Daoy (cell line): ENCODE results near the gene RFPL1. TPM values are rescaled to one million over a fixed set of nuclear protein-coding genes. Genes with fewer than 3 reads are reported as not detected.
"Not testable (repeated sequence)": the region's sequence is repeated elsewhere in the genome, so short reads cannot be mapped to it uniquely, and the experiment has no call there.

Source experiments
- DNase-seq: peaks from one replicate; pipeline ENCODE4 v3.0.0-alpha.2; 2015; ENCODE audit warnings: low read depth
- total RNA-seq: library from RNA; depleted of rRNA; stranded (reverse); fragments of >200 nt; shearing (Covaris generic); gene quantifications from 2 replicates; pipeline ENCODE4 v1.2.3, GENCODE V29; 2014; rRNA removed

The RFPL1 gene
- total RNA-seq, 1 experiment from 2014 or later = not detected

DNA sequence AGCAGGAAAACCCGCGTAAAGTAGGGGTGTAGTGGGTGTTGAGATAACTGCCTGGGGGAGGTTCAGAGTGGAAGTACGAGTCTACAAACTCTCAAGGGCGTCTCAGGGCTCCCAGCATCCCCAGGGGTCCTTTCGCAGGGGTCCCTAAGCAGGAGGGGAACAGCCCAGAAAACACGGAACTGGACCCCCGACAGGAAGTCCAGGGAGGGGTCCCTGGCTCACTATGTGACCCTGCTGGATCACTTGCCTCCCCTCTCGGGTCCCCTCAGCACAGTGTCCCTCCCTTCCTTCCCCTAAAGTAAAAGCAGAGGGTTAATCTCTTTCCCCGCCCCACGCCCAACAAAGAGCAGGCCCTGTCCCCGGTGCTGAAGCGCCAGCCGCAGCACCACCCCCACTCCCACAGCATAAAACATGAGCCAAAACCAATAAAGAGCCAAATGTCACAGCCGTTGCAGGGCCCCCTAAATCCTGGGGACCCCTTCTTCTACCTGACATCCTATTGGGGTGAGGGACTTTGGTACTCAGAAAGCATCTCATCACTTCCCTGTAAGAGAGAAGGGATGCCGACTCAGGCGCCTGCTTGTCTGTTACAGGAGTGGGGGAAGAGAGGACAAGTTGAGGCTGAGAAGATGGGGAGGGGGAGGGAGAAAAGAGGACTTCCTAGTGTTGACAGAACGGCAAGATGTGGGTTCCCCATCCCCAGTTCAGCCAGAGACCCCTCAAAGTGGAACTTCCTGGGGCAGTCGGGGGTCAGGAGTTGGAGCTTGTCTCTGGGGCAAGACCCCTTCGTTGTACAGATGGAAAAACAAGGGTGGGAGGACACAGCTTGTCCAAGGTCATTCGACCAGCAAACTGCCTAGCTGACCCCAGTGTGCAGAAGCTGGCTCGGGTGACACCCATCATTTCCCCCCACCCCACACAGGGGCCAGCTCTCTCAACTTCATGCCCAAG lies 40.2 kb downstream of the RFPL1 start:
- peak; percentile 35 for DNase-seq

DNA sequence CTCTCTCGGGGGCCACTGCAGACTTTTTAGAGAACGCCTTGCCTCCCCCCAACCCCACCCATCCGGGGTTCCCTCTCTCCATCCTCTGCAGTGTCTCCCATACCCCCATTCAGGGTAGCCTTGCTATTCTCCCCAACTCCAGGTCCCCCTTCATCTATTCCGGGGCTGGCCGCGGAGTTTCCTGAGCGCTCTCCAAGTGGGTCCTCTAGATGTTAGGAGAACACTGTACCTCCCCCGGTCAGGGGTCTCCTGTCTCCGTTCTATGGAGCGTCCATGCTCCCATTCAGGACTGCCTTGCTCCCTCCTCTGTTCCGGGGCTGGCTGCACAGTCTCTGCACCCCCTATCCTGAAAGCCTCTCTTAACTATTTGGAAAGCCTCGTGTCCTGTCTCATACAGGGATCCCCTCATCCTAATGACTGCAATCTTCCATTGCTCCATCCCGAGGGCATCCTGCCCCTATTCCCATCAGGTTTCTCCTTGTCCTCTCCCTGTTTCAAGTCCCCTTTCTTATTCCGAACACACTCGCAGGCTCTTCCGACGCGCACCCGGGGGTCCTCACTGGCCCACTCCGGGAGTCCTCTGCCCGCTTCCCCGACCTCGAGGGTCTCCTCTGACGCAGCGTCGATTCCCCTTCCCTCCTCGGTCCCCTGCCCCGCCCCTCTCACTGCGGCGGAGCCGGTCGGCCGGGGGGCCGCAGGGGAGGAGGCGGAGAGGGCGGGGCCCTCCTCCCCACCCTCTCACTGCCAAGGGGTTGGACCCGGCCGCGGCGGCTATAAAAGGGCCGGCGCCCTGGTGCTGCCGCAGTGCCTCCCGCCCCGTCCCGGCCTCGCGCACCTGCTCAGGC lies 41.3 kb downstream of the RFPL1 start, which contains the start of gene NEFH:
TSS of gene NEFH (plus strand) at position 802 of the 845 bp plus-strand sequence. CDS start 45 bp downstream, outside the sequence.
- no peak for DNase-seq

DNA sequence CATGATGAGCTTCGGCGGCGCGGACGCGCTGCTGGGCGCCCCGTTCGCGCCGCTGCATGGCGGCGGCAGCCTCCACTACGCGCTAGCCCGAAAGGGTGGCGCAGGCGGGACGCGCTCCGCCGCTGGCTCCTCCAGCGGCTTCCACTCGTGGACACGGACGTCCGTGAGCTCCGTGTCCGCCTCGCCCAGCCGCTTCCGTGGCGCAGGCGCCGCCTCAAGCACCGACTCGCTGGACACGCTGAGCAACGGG lies 41.8 kb downstream of the RFPL1 start:
- no peak for DNase-seq

DNA sequence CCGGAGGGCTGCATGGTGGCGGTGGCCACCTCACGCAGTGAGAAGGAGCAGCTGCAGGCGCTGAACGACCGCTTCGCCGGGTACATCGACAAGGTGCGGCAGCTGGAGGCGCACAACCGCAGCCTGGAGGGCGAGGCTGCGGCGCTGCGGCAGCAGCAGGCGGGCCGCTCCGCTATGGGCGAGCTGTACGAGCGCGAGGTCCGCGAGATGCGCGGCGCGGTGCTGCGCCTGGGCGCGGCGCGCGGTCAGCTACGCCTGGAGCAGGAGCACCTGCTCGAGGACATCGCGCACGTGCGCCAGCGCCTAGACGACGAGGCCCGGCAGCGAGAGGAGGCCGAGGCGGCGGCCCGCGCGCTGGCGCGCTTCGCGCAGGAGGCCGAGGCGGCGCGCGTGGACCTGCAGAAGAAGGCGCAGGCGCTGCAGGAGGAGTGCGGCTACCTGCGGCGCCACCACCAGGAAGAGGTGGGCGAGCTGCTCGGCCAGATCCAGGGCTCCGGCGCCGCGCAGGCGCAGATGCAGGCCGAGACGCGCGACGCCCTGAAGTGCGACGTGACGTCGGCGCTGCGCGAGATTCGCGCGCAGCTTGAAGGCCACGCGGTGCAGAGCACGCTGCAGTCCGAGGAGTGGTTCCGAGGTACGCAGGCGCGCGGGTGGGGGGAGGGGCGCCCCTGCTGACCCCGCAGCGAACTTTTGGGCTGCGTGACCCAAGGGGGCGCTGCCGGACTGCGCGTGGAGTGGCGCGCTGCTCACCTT lies 42.3 kb downstream of the RFPL1 start:
- no peak for DNase-seq

DNA sequence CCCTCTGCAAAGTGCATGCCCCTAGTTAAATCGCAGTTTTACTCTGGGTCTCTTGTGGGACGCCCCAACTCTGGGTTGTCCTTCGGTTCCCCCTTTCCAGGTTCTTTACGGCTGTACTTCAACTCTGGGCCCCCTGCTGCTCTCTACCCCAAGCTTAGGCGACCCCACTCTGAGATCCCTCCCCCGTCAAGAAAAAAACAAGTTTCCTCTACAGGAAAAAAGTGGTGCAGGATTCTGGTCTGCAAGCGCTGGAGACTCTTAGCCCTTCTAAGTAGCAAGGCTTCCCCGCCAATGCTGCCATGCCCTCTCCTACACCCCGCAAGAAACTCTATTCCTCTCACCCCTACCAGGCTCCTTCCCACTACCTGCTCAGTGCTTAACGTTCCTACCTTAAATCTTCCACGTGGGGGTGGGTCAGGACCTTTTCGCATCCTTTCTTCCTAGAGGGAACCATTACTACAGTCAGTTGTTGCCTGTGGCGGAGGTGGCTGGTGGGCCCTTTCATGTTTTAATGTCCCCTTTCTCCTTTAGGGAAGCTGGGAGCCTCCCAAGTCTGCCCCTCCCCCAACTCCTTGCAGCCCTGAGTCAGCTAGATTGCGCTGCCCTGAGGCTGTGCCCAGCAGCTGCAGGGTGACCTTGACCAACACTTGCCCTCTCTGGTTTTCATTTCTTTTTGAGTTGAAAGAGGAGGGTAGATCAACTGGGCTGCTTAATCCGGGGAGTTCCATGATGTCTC lies 43.0 kb downstream of the RFPL1 start:
- no peak for DNase-seq

DNA sequence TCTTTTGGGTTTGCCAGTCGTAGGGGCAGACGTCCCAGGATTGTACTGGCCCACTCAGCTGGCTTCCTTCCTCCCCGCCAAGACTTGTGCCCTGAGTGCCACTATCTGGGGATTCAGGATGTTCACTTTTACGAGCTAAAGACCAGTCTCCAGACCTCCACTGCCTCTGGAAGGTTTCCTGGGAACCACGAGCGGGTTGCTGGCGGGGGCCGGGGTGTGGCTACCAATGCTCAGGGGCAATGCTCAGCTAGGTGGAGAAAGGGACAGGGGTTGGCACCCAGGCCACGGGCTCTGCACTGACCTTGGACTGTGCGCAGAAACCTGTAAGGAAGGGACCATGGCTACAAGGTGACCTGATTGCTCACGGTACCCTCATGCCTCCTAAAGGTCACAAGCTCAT lies 43.9 kb downstream of the RFPL1 start:
- DNase-seq = no peak

DNA sequence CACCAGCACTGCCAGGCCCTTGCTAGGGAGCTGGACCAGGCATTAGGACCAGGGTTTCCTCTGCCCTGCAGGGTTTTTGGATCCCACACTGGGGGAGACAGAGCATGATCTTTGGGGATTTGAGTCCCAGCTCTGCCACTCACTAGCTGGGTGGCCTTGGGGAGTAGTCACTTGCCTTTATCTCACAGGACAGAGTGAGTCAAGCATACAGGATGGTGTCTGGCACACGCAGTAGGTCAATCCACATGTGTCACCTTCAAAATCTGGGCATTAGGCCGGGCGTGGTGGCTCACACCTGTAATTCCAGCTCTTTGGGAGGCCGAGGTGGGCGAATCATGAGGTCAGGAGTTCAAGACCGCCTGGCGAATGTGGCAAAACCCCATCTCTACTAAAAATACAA lies 44.3 kb downstream of the RFPL1 start:
- DNase-seq = no peak

DNA sequence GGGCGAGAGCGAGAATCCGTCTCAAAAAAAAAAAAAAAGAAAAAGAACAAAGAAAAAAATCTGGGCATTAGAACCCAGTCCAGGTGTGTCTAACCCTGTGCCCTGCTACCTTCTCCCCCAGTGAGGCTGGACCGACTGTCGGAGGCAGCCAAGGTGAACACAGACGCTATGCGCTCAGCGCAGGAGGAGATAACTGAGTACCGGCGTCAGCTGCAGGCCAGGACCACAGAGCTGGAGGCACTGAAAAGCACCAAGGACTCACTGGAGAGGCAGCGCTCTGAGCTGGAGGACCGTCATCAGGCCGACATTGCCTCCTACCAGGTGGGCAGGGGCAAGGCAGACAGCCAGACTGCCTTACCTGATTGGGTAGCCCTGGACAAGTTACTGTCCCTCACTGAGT lies 44.9 kb downstream of the RFPL1 start:
- DNase-seq = no peak

DNA sequence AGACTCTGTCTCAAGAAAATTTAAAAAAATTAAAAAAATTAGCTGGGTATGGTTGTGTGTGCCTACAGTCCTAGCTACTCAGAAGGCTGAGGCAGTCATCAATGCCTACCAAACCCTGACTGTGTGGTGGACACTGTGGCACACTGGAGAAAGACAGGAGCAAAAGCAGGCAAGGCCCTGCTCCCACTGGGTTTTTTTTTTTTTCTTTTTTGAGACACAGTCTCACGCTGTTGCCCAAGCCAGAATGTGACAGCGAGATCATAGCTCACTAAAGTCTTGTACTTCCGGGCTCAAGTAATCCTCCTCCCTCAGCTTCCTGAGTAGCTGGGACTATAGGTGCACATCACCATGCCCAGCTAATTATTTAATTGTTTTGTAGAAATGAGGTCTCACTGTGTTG lies 46.3 kb downstream of the RFPL1 start:
- DNase-seq = no peak

DNA sequence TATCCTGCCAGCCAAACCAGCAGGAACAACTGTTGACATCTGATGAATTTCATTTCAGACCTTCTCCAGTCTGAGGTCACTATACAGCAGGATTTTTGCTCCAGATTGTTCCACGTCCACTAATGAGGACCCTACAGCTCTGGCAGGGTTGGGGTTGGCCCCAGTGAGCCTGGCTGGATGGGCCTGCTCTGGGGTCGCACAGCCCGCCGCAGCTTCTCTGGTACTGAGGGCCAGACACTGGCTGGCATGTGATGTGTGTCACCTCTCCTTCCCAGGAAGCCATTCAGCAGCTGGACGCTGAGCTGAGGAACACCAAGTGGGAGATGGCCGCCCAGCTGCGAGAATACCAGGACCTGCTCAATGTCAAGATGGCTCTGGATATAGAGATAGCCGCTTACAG lies 47.1 kb downstream of the RFPL1 start:
- no peak for DNase-seq

DNA sequence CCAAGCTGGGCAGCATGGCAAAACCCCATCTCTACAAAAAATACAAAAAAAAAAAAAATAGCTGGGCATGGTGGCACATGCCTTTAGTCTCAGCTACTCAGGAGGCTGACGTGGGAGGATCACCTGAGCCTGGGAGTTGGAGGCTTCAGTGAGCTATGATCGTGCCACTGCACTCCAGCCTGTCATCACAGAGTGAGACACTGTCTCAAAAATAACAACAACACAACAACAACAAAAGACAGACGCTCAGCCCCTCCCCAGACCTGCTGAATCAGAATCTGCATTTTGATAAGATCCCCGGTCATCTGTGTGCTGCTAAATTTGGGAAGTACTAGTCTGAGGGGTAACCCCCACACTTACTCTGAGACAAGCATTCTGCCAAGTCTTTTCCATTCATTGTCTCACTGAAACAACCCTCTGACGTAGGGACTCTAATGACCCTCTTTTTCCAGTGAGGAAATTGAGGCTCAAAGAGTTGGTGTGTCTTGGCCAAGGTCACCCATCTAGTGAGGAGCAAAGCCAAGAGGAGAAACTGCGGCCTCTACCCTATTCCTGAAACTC lies 49.1 kb downstream of the RFPL1 start:
- no peak for DNase-seq

DNA sequence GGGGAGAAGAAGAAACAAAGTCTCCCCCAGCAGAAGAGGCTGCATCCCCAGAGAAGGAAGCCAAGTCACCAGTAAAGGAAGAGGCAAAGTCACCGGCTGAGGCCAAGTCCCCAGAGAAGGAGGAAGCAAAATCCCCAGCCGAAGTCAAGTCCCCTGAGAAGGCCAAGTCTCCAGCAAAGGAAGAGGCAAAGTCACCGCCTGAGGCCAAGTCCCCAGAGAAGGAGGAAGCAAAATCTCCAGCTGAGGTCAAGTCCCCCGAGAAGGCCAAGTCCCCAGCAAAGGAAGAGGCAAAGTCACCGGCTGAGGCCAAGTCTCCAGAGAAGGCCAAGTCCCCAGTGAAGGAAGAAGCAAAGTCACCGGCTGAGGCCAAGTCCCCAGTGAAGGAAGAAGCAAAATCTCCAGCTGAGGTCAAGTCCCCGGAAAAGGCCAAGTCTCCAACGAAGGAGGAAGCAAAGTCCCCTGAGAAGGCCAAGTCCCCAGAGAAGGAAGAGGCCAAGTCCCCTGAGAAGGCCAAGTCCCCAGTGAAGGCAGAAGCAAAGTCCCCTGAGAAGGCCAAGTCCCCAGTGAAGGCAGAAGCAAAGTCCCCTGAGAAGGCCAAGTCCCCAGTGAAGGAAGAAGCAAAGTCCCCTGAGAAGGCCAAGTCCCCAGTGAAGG lies 50.9 kb downstream of the RFPL1 start:
- not testable (repeated sequence) for DNase-seq

DNA sequence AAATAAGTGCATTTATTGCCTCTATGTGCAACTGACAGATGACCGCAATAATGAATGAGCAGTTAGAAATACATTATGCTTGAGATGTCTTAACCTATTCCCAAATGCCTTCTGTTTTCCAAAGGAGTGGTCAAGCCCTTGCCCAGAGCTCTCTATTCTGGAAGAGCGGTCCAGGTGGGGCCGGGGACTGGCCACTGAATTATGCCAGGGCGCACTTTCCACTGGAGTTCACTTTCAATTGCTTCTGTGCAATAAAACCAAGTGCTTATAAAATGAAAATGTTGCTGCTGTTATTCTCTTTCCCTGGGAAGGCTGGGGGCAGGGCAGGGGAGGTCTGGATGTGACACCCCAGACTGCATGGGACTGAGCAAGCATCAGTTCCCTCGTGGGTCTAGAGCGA lies 52.6 kb downstream of the RFPL1 start:
- DNase-seq = no peak

Other genes starting within 250 kb of the RFPL1 start
- 1.3 and 9.0 TPM in 2 replicates for gene EMID1, start 232.7 kb upstream of the RFPL1 start, total RNA-seq
- 34.1 and 40.2 TPM in 2 replicates for gene RHBDD3, start 170.6 kb upstream of the RFPL1 start, total RNA-seq
- 150 and 191 TPM in 2 replicates for gene EWSR1, start 170.3 kb upstream of the RFPL1 start, total RNA-seq
- 10.0 and 11.1 TPM in 2 replicates for gene GAS2L1, start 131.9 kb upstream of the RFPL1 start, total RNA-seq
- gene RASL10A, start 122.9 kb upstream of the RFPL1 start, total RNA-seq = 0.11 and 0.39 TPM in 2 replicates
- gene AP1B1, start 50.0 kb upstream of the RFPL1 start, total RNA-seq = 57.8 and 62.6 TPM in 2 replicates
- 0.11 TPM in 1 of 2 replicates, not detected in the other for gene NEFH, start 41.6 kb downstream of the RFPL1 start, total RNA-seq
- 74.8 and 92.2 TPM in 2 replicates for gene THOC5, start 115.2 kb downstream of the RFPL1 start, total RNA-seq
- gene NIPSNAP1, start 142.5 kb downstream of the RFPL1 start, total RNA-seq = 56.9 and 57.9 TPM in 2 replicates
- 88.3 and 113 TPM in 2 replicates for gene NF2, start 165.1 kb downstream of the RFPL1 start, total RNA-seq